Mesendoderm (in vitro differentiated cells): ENCODE measurements around the gene FGF18.

Source experiments
- DNase-seq: peaks from one replicate; pipeline ENCODE4 v3.0.0; 2013
- H2AK5ac ChIP-seq: 2 replicates; pipeline ENCODE4 v1.6.1; 2013; ENCODE audit warnings: low read length, inconsistent platforms
- H2BK120ac ChIP-seq: 2 replicates; pipeline ENCODE4 v1.6.1; 2013; ENCODE audit warnings: low read depth, mild to moderate bottlenecking, low read length, moderate library complexity, mixed read lengths
- H2BK15ac ChIP-seq: replicated peaks from 2 replicates; pipeline ENCODE4 v1.6.1; 2013; ENCODE audit warnings: low read depth, mild to moderate bottlenecking, moderate library complexity
- H2BK5ac ChIP-seq: 2 replicates; pipeline ENCODE4 v1.6.1; 2013; ENCODE audit warnings: low read length, inconsistent platforms
- H3K18ac ChIP-seq: 2 replicates; pipeline ENCODE4 v1.6.1; 2013; ENCODE audit warnings: mild to moderate bottlenecking, low read length, mixed read lengths
- H3K23ac ChIP-seq: one replicate; pipeline ENCODE4 v1.6.1; 2013; ENCODE audit warnings: low read length
- H3K27ac ChIP-seq: 2 replicates; pipeline ENCODE4 v1.5.1; 2013; ENCODE audit warnings: low read depth, mild to moderate bottlenecking, inconsistent platforms, low read length, moderate library complexity
- H3K27me3 ChIP-seq: 2 replicates; pipeline ENCODE4 v1.6.1; 2013; ENCODE audit warnings: low read length, control low read depth, mild to moderate bottlenecking, inconsistent platforms; ENCODE audit not compliant: insufficient read depth, poor library complexity
- H3K36me3 ChIP-seq: 2 replicates; pipeline ENCODE4 v1.6.1; 2013; ENCODE audit warnings: low read length, inconsistent platforms; ENCODE audit not compliant: control insufficient read depth, insufficient read depth
- H3K4ac ChIP-seq: one replicate; pipeline ENCODE4 v1.6.1; 2013; ENCODE audit warnings: low read depth, mild to moderate bottlenecking, low read length, moderate library complexity
- H3K4me1 ChIP-seq: 2 replicates; pipeline ENCODE4 v1.6.1; 2013; ENCODE audit warnings: low read depth, low read length, inconsistent platforms; ENCODE audit not compliant: control insufficient read depth
- H3K4me2 ChIP-seq: 2 replicates; pipeline ENCODE4 v1.6.1; 2013; ENCODE audit warnings: low read length
- H3K4me3 ChIP-seq: 2 replicates; pipeline ENCODE4 v1.5.1; 2013; ENCODE audit warnings: mild to moderate bottlenecking, low read length
- H3K56ac ChIP-seq: one replicate; pipeline ENCODE4 v1.6.1; 2013; ENCODE audit warnings: low read length
- H3K79me1 ChIP-seq: 2 replicates; pipeline ENCODE4 v1.6.1; 2013; ENCODE audit warnings: low read length, inconsistent platforms
- H3K79me2 ChIP-seq: 2 replicates; pipeline ENCODE4 v1.6.1; 2013; ENCODE audit warnings: mild to moderate bottlenecking, low read length; ENCODE audit not compliant: control insufficient read depth, insufficient read depth
- H3K9ac ChIP-seq: 2 replicates; pipeline ENCODE4 v1.6.1; 2013; ENCODE audit warnings: low read length, inconsistent platforms
- H4K5ac ChIP-seq: one replicate; pipeline ENCODE4 v1.6.1; 2013; ENCODE audit warnings: low read length
- H4K8ac ChIP-seq: one replicate; pipeline ENCODE4 v1.6.1; 2013; ENCODE audit warnings: low read depth, mild to moderate bottlenecking, control low read depth, low read length, moderate library complexity
- WGBS: extraction: QIAGEN DNeasy Blood & Tissue Kit; methylation state at CpG from one replicate; pipeline ENCODE4 v1.1.7; 2013; ENCODE audit warnings: low lambda C conversion rate, missing lambda C conversion rate; ENCODE audit not compliant: insufficient coverage; ENCODE audit errors: extremely low coverage; 5-methylcytosine and 5-hydroxymethylcytosine counted together

The FGF18 gene

DNA sequence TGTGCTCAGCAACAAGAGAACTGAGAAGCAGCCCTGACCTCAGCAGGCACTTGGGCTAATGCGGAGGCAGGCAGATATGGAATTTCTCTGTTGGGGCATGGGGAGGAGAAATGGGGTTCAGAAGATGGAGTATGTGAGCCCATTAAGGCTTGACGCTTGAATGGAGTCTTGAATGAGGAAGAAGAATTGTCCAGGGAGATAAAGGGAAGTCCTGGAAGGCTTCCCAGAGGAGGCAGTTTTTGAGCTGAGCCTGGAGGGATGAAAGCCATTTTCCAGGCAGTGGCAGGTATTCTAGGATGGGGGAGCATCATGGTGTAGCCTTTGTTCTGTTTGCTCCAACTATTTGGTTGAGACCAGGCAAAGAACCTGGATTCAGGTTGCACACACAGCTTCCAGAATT, 34.5 kb downstream of the FGF18 start:
- H2BK15ac ChIP-seq, result no peak overlapping the region
- H3K4me2 ChIP-seq, result no peak overlapping the region
- H3K23ac ChIP-seq, result no peak overlapping the region
- DNase-seq, result no peak
- no peak overlapping the region for H2BK120ac ChIP-seq
- H3K56ac ChIP-seq, result no peak overlapping the region
- H4K8ac ChIP-seq, result no peak overlapping the region
- no peaks in the 10 kb centered on the region for H3K36me3 ChIP-seq
- no peak overlapping the region for H3K9ac ChIP-seq
- H3K4me1 ChIP-seq, result peaks cover under 1% of the 10 kb centered on the region
- H3K79me1 ChIP-seq, result no peaks in the 10 kb centered on the region
- no peak overlapping the region for H2AK5ac ChIP-seq
- H4K5ac ChIP-seq, result no peak overlapping the region
- WGBS, result no CpG with 5 or more reads among the region's 2 CpGs
- H2BK5ac ChIP-seq, result no peak overlapping the region
- no peaks in the 10 kb centered on the region for H3K79me2 ChIP-seq
- no peaks in the 10 kb centered on the region for H3K27me3 ChIP-seq
- H3K18ac ChIP-seq, result no peak overlapping the region
- no peak overlapping the region for H3K27ac ChIP-seq
- H3K4me3 ChIP-seq, result no peak overlapping the region
- H3K4ac ChIP-seq, result no peak overlapping the region

DNA sequence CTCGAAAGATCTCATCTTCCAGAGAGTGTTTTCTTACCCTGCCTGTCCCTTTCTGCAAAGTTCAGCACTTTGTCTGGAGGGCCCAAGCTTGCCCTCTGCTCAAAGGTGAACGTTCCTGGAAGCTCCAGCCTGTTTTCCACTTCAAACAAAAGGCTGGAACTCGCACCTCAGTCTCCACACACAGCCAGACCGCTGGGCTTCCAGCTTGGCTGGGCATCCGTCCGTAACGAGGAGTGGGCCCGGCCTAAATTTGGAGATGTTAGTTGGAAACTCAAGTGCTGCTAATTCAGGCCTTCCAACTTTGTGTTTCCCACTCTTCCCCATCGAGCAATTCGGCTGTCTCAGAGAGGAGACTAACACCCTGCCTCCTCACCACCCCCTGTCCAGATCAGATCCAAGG, 35.1 kb downstream of the FGF18 start:
- no peak for DNase-seq
- Histone ChIP-seq H4K8ac (no peak overlapping the region), H3K79me2 (no peaks in the 10 kb centered on the region), H3K56ac (no peak overlapping the region), H2BK5ac (no peak overlapping the region), H3K18ac (no peak overlapping the region), H2AK5ac (no peak overlapping the region), H3K4me3 (no peak overlapping the region), H2BK15ac (no peak overlapping the region), H3K23ac (no peak overlapping the region), H3K36me3 (no peaks in the 10 kb centered on the region), H3K79me1 (no peaks in the 10 kb centered on the region), H3K9ac (no peak overlapping the region), H3K27ac (no peak overlapping the region), H3K27me3 (no peaks in the 10 kb centered on the region), H3K4me1 (no peaks in the 10 kb centered on the region), H3K4me2 (no peak overlapping the region), H4K5ac (no peak overlapping the region), H3K4ac (no peak overlapping the region), H2BK120ac (no peak overlapping the region)
- no CpG with 5 or more reads among the region's 10 CpGs for WGBS

DNA sequence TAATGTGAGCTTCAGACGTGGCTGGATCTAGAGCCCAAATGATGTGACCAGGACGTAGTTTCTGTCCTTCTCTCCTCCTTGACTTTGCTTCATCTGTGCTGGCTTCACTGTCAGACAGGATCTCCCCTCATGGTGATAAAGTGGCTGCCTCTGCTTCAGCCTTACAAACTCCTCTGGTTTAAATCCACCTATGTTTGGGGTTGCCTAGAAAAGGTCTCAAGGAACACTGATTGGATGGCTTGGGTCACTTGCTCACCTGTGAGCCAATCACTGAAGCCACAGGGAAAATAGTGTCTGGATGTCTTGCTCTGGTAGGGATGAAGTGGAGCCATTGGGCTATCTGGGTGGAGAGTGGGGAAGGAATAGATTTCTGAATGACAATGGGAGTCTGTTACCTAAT, 36.1 kb downstream of the FGF18 start:
- H3K4ac ChIP-seq, result no peak overlapping the region
- no peak overlapping the region for H3K56ac ChIP-seq
- no peak overlapping the region for H2AK5ac ChIP-seq
- H2BK120ac ChIP-seq, result no peak overlapping the region
- no peak overlapping the region for H2BK5ac ChIP-seq
- no peak overlapping the region for H2BK15ac ChIP-seq
- no CpG with 5 or more reads among the region's 2 CpGs for WGBS
- H3K4me1 ChIP-seq, result no peaks in the 10 kb centered on the region
- no peak overlapping the region for H3K4me2 ChIP-seq
- no peak overlapping the region for H3K9ac ChIP-seq
- no peaks in the 10 kb centered on the region for H3K79me2 ChIP-seq
- H3K79me1 ChIP-seq, result no peaks in the 10 kb centered on the region
- no peak for DNase-seq
- no peak overlapping the region for H3K18ac ChIP-seq
- no peaks in the 10 kb centered on the region for H3K27me3 ChIP-seq
- no peak overlapping the region for H4K5ac ChIP-seq
- H3K27ac ChIP-seq, result no peak overlapping the region
- H3K36me3 ChIP-seq, result no peaks in the 10 kb centered on the region
- no peak overlapping the region for H4K8ac ChIP-seq
- H3K23ac ChIP-seq, result no peak overlapping the region
- H3K4me3 ChIP-seq, result no peak overlapping the region

DNA sequence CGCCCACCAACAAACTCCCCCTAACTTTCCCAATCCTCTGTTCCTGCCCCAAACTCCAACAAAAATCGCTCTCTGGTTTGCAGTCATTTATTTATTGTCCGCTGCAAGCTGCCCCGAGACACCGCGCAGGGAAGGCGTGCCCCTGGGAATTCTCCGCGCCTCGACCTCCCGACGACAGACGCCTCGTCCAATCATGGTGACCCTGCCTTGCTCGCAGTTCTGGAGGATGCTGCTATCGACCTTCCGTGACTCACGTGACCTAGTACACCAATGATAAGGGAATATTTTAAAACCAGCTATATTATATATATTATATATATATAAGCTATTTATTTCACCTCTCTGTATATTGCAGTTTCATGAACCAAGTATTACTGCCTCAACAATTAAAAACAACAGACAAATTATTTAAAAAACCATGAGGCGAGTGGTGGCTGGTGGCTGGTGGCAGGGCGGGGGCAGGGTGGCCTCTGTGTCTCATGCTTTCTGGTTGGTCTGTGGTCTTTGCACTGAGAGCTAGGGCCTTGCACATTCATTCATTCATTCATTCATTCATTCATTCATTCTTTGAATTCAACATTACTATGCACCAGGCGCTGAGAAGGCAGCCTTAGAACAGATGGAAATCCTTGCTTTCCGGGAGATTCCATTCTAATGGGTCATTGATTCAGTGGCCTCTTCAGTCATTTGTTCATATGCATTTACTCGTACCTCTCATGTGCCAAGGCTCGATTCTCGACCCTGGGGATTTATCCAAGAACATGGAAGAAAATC, 37.9 kb downstream of the FGF18 start:
- Histone ChIP-seq H2BK15ac (no peak overlapping the region), H3K4me3 (no peak overlapping the region), H3K18ac (no peak overlapping the region), H4K5ac (no peak overlapping the region), H3K56ac (no peak overlapping the region), H3K4ac (no peak overlapping the region), H2AK5ac (no peak overlapping the region), H4K8ac (no peak overlapping the region), H3K4me2 (no peak overlapping the region), H3K36me3 (no peaks in the 10 kb centered on the region), H3K27ac (no peak overlapping the region), H3K79me1 (no peaks in the 10 kb centered on the region), H3K23ac (no peak overlapping the region), H3K9ac (no peak overlapping the region), H2BK120ac (no peak overlapping the region), H3K4me1 (peaks cover 2% of the 10 kb centered on the region), H3K79me2 (no peaks in the 10 kb centered on the region), H2BK5ac (no peak overlapping the region), H3K27me3 (no peaks in the 10 kb centered on the region)
- no peak for DNase-seq
- no CpG with 5 or more reads among the region's 25 CpGs for WGBS

DNA sequence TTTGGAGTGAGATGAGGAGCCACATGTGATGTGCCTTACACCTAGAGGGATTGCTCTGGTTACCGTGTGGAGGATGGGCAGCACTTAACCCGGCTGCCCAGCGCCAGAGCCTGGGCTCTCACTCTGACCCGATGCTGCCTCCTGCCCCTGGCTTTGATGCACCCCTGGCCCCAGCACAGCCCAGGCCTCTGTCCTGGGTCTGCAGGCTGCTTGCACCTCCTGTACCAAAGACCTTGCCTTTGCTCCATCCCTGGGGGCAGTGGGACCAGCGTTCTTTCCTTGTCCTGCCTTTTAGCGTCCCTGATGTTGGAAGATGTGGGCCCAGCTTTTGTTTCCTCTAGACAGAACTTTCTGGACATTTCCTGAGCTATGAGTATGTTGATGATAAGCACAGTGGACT, 40.4 kb downstream of the FGF18 start:
- Histone ChIP-seq H4K5ac (no peak overlapping the region), H3K79me1 (no peaks in the 10 kb centered on the region), H3K4ac (no peak overlapping the region), H3K23ac (no peak overlapping the region), H2BK120ac (no peak overlapping the region), H2BK5ac (no peak overlapping the region), H3K79me2 (no peaks in the 10 kb centered on the region), H2BK15ac (no peak overlapping the region), H3K27me3 (no peaks in the 10 kb centered on the region), H3K36me3 (no peaks in the 10 kb centered on the region), H3K18ac (no peak overlapping the region), H3K4me2 (no peak overlapping the region), H3K56ac (no peak overlapping the region), H4K8ac (no peak overlapping the region), H3K4me3 (no peak overlapping the region), H3K4me1 (peaks cover 7% of the 10 kb centered on the region), H3K27ac (no peak overlapping the region), H2AK5ac (no peak overlapping the region), H3K9ac (no peak overlapping the region)
- DNase-seq, result no peak
- no CpG with 5 or more reads among the region's 6 CpGs for WGBS
